ENCODE data around the gene SLC2A10. TPM values are rescaled to one million over a fixed set of nuclear protein-coding genes. Genes with fewer than 3 reads are reported as not detected.

The SLC2A10 gene
- total RNA-seq, 1 experiment from 2014 or later = 1.6 TPM

- in situ Hi-C loops (cut with HindIII; ENCODE audit: low pct_unique_long_range_greater_than_20kb, low sequenced_read_pairs) = no loop called here
- Histone ChIP-seq H3K4me1 (ENCODE audit: control insufficient read depth, insufficient read depth, low read length) (no peaks in the 10 kb centered on the region), H3K36me3 (ENCODE audit: control insufficient read depth, insufficient read depth, low read length) (no peaks in the 10 kb centered on the region), H3K27me3 (ENCODE audit: control insufficient read depth, insufficient read depth, low read length) (no peaks in the 10 kb centered on the region), H3K9me3 (ENCODE audit: control insufficient read depth, insufficient read depth, low read depth, low read length) (no peaks in the 10 kb centered on the region; the same call in 1 of the 2 replicates), H3K27ac (ENCODE audit: low read length) (no peak overlapping the region), H3K4me3 (ENCODE audit: low read depth in 2 of 2, low read length in 2 of 2) (no peak overlapping the region)
- ChIA-PET POLR2A (no interaction called here), CTCF (no interaction called here)
- DNase-seq (ENCODE audit: low read depth, low spot score) (no peak), ATAC-seq (no peak)
- no TSS peak for BruUV-seq (replicated peaks)
- intact Hi-C loops (cut with micrococcal nuclease; ENCODE audit: unreplicated experiment) = no loop called here
- TF ChIP-seq SIN3A (IDR thresholded peaks at IDR 0.05; ENCODE audit: borderline replicate concordance, insufficient read depth, low read depth, low read length) = no peak
- no peak for TF ChIP-seq REST (IDR thresholded peaks at IDR 0.05; ENCODE audit: insufficient read depth in 1 of 2, low read depth in 2 of 2, low read length in 1 of 2)
- no peak for TF ChIP-seq POLR2AphosphoS5 (IDR thresholded peaks at IDR 0.05; ENCODE audit: low read depth, low read length)
- no peak for TF ChIP-seq CTCF (IDR thresholded peaks at IDR 0.05)
Observed at GRCh38 chr20:46722450-46722849, 13.0 kb downstream of the SLC2A10 start.

- ChIA-PET CTCF (no interaction called here), POLR2A (no interaction called here)
- BruUV-seq (replicated peaks) = no TSS peak
- Histone ChIP-seq H3K9me3 (ENCODE audit: control insufficient read depth, insufficient read depth, low read depth, low read length) (no peaks in the 10 kb centered on the region; the same call in 1 of the 2 replicates), H3K4me3 (ENCODE audit: low read depth in 2 of 2, low read length in 2 of 2) (no peak overlapping the region), H3K27me3 (ENCODE audit: control insufficient read depth, insufficient read depth, low read length) (no peaks in the 10 kb centered on the region), H3K27ac (ENCODE audit: low read length) (no peak overlapping the region), H3K36me3 (ENCODE audit: control insufficient read depth, insufficient read depth, low read length) (no peaks in the 10 kb centered on the region), H3K4me1 (ENCODE audit: control insufficient read depth, insufficient read depth, low read length) (no peaks in the 10 kb centered on the region)
- in situ Hi-C loops (cut with HindIII; ENCODE audit: low pct_unique_long_range_greater_than_20kb, low sequenced_read_pairs) = no loop called here
- intact Hi-C loops (cut with micrococcal nuclease; ENCODE audit: unreplicated experiment) = no loop called here
- no peak for DNase-seq (ENCODE audit: low read depth, low spot score)
- no peak for TF ChIP-seq REST (IDR thresholded peaks at IDR 0.05; ENCODE audit: insufficient read depth in 1 of 2, low read depth in 2 of 2, low read length in 1 of 2)
- TF ChIP-seq TCF7L2 (IDR thresholded peaks at IDR 0.05; ENCODE audit: low read depth, low read length) = no peak
- no peak for TF ChIP-seq POLR2AphosphoS5 (IDR thresholded peaks at IDR 0.05; ENCODE audit: low read depth, low read length)
- TF ChIP-seq CTCF (IDR thresholded peaks at IDR 0.05) = no peak
- TF ChIP-seq SIN3A (IDR thresholded peaks at IDR 0.05; ENCODE audit: borderline replicate concordance, insufficient read depth, low read depth, low read length) = no peak
- no peak for ATAC-seq
Observed at GRCh38 chr20:46723039-46723438, 13.6 kb downstream of the SLC2A10 start.

Measured in Panc1 (cell line).